Osteocyte (in vitro differentiated cells): ENCODE measurements around the gene HEXIM1. TPM values are rescaled to one million over a fixed set of nuclear protein-coding genes. Genes with fewer than 3 reads are reported as not detected.

ENCODE experiments used
- DNase-seq: peaks from one replicate; pipeline ENCODE4 v3.0.0; 2021; ENCODE audit warnings: mixed read lengths; ENCODE audit not compliant: unreplicated experiment; ENCODE audit errors: extremely low spot score
- H3K27ac Mint-ChIP-seq: one replicate; pipeline ENCODE4 v1.8.0; 2021; ENCODE audit warnings: mild to moderate bottlenecking, mixed read lengths; ENCODE audit not compliant: unreplicated experiment
- H3K27me3 Mint-ChIP-seq: one replicate; pipeline ENCODE4 v1.8.0; 2021; ENCODE audit warnings: mixed read lengths; ENCODE audit not compliant: unreplicated experiment
- H3K36me3 Mint-ChIP-seq: one replicate; pipeline ENCODE4 v1.8.0; 2021; ENCODE audit warnings: mixed read lengths; ENCODE audit not compliant: unreplicated experiment
- H3K4me1 Mint-ChIP-seq: one replicate; pipeline ENCODE4 v1.8.0; 2021; ENCODE audit warnings: mixed read lengths; ENCODE audit not compliant: unreplicated experiment
- H3K4me3 Mint-ChIP-seq: one replicate; pipeline ENCODE4 v1.8.0; 2021; ENCODE audit warnings: mild to moderate bottlenecking, moderate library complexity, mixed read lengths; ENCODE audit not compliant: unreplicated experiment
- H3K9me3 Mint-ChIP-seq: one replicate; pipeline ENCODE4 v1.8.0; 2021; ENCODE audit warnings: mixed read lengths; ENCODE audit not compliant: unreplicated experiment
- total RNA-seq: library from RNA; stranded (reverse); gene quantifications from 2 replicates; pipeline ENCODE4 v1.2.1, GENCODE V29; 2021
- TF ChIP-seq, protein P1 (sequence below): fragments of 200-600 bp; sonication (generic); IDR thresholded peaks from 2 replicates; pipeline ENCODE4 v1.5.0; 2021; ENCODE audit warnings: antibody characterized with exemption, mild to moderate bottlenecking, moderate library complexity

Gene HEXIM1
- total RNA-seq, 1 donor from 2014 or later = 44.5 TPM

GRCh38 chr17:45138911-45139532 is 9.3 kb upstream of the HEXIM1 start:
- H3K4me1 Mint-ChIP-seq = peaks cover 13% of the 10 kb centered on the region
- no peak overlapping the region for H3K27ac Mint-ChIP-seq
- no peak overlapping the region for H3K4me3 Mint-ChIP-seq
- H3K27me3 Mint-ChIP-seq = no peaks in the 10 kb centered on the region
- H3K9me3 Mint-ChIP-seq = no peaks in the 10 kb centered on the region
- DNase-seq = no peak
- TF ChIP-seq, protein P1, sequence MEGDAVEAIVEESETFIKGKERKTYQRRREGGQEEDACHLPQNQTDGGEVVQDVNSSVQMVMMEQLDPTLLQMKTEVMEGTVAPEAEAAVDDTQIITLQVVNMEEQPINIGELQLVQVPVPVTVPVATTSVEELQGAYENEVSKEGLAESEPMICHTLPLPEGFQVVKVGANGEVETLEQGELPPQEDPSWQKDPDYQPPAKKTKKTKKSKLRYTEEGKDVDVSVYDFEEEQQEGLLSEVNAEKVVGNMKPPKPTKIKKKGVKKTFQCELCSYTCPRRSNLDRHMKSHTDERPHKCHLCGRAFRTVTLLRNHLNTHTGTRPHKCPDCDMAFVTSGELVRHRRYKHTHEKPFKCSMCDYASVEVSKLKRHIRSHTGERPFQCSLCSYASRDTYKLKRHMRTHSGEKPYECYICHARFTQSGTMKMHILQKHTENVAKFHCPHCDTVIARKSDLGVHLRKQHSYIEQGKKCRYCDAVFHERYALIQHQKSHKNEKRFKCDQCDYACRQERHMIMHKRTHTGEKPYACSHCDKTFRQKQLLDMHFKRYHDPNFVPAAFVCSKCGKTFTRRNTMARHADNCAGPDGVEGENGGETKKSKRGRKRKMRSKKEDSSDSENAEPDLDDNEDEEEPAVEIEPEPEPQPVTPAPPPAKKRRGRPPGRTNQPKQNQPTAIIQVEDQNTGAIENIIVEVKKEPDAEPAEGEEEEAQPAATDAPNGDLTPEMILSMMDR = no peak
- H3K36me3 Mint-ChIP-seq = no peaks in the 10 kb centered on the region

DNA sequence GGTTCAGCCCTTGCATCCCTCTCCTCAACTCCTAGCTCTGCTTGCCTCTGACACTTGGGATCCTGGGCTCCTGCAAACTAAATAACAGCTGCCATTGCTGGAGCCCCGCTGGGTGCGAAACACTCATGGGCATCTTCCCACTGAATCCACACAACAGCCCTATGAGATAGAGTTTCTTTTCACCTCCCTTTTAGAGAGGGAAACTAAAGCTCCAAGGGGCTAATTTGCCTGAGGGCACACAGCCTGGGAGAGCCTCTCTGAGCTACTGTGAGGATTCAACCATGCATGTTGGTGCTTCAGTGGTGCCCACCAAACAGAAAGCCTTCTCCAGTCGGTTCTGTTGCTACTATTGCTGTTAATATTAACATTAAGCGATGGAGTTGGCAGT is 8.7 kb upstream of the HEXIM1 start:
- H3K27ac Mint-ChIP-seq = no peak overlapping the region
- no peak for DNase-seq
- H3K36me3 Mint-ChIP-seq = no peaks in the 10 kb centered on the region
- peaks cover 13% of the 10 kb centered on the region for H3K4me1 Mint-ChIP-seq
- no peak overlapping the region for H3K4me3 Mint-ChIP-seq
- H3K27me3 Mint-ChIP-seq = no peaks in the 10 kb centered on the region
- TF ChIP-seq, protein P1 = no peak
- H3K9me3 Mint-ChIP-seq = no peaks in the 10 kb centered on the region

DNA sequence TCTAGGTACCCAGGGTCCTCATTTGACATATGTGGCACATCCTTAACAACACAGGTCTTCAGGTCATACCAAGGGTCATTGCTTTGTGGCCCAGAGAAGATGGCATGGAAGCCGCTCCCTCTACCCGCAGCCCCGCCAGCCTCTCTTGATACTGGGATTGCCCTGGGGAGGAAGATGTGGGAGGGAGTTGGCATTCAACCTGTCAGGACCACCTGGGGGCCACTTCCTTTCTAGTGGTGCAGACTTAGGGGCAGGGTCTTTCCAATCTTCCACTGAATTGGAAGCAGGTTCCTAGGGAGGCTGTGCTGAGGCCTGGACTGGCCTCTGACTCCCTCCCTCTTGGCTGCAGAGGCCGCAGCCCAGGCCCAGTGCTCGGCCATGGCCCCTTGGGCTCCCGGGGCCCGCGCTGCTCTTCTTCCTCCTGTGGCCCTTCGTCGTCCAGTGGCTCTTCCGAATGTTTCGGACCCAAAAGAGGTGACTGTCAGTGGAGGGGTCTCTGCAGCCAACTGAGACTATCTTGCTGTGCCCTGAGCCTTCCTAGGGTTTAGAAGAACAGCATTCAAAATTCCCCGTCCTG is 5.1 kb upstream of the HEXIM1 start:
- no peak for DNase-seq
- Mint-ChIP-seq H3K27me3 (no peaks in the 10 kb centered on the region), H3K9me3 (no peaks in the 10 kb centered on the region), H3K4me1 (peaks cover 16% of the 10 kb centered on the region), H3K36me3 (no peaks in the 10 kb centered on the region), H3K4me3 (no peak overlapping the region), H3K27ac (no peak overlapping the region)
- TF ChIP-seq, protein P1 = no peak

DNA sequence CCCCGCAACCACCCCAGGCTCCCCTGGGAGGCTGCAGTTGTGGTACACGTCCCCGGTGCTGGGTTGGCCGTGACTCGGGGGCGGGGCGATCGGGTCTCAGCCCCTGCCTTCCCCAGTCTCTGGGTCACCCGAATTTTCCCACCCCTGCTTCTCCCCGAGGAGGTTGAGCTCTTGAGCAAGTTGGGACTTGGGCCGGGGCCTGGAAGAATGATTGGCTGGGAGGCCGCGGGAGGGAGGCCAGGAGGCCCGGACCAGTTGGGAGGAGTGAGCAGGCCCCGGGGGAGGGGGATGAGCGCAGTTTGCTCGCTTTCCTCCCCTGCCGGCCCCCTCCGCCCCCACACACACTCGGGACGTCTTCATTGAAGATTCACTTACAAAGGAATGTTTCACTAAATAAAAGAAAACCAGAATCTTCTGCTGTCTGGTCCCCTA is 4.5 kb upstream of the HEXIM1 start:
- Mint-ChIP-seq H3K4me3 (no peak overlapping the region), H3K4me1 (peaks cover 16% of the 10 kb centered on the region), H3K27ac (no peak overlapping the region), H3K27me3 (no peaks in the 10 kb centered on the region), H3K36me3 (no peaks in the 10 kb centered on the region), H3K9me3 (no peaks in the 10 kb centered on the region)
- TF ChIP-seq, protein P1 = no peak
- DNase-seq = no peak

DNA sequence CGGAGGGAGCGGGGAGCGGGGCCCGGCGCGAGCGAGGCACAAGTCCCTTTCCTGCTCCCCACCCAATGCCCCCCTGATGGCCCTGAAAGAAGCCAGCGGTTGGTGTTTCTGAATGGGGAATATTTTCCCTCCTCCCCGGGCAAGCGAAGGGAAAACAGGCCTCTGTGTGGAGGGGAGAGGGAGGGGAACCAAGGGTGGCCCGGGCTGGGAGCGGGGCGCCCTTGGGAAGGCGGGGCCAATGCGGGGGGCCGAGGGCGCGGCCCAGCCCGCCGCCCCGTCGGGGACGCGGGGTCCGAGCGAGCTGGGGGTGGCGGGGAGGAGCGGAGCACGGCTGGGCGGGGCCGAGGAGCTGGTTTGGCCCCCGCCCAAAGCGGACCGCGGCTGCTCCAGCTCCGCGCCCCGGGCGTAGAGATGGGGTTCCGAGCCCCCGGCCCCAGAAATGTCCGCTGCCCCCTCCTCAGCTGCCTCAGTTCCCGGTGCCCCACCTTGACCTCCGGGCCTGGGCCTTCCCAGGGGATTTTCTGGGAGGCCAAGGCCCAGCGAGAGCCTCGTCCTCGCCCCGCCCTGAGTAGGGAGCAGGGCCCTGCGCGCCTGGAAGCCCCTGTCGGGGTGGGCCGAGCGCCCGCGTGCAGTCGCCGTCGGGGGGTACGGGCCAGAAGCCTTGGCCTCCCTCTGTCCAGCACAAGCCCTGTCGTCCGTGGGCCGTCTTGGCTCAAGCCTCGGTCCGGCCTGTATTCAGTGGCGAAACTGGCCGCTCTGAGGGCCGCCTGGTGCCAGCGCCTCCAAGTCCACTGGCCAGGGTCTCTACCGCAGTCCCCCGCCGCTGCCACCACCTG is 3.9 kb upstream of the HEXIM1 start:
- no peak overlapping the region for H3K27ac Mint-ChIP-seq
- DNase-seq = no peak
- H3K36me3 Mint-ChIP-seq = no peaks in the 10 kb centered on the region
- H3K4me3 Mint-ChIP-seq = no peak overlapping the region
- H3K27me3 Mint-ChIP-seq = no peaks in the 10 kb centered on the region
- H3K4me1 Mint-ChIP-seq = peaks cover 16% of the 10 kb centered on the region
- no peaks in the 10 kb centered on the region for H3K9me3 Mint-ChIP-seq
- TF ChIP-seq, protein P1 = no peak
